Measurements from ENCODE around the gene SEMA7A. TPM values are rescaled to one million over a fixed set of nuclear protein-coding genes. Genes with fewer than 3 reads are reported as not detected.

SEMA7A gene
- total and polyA plus RNA-seq, 2 of the 4 experiments (the other 2 are of a cell fraction) = 30.5 to 87.3 TPM

DNA sequence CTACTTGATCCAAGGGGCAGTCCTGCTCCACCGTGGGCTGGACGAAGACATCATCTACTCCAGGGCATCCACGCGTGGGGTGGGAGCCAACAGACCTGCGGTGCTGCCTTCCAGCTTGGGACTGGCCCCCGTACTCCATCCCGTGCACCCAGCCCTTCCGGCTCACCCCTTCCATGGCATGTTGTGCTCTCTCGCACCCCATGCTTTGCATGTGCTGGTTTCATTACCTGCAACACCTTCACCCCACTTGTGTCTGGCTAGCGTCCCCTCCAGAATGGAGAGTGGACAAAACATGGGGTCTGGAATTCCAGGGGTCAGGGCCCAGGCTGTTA is 30.2 kb downstream of the SEMA7A start:
- 89% methylated on average over 5 of the region's 10 CpGs; no CpG with 5 or more reads in 1 of the 2 experiments for WGBS, 2 experiments (ENCODE audit: extremely low coverage in 2 of 2, insufficient read length in 1 of 2)
- no peaks in the 10 kb centered on the region for H3K36me3 ChIP-seq (ENCODE audit: control insufficient read depth, insufficient read depth, low read length)
- H3K9ac ChIP-seq (ENCODE audit: low read depth, low read length) = no peak overlapping the region
- CTCF ChIA-PET = no interaction called here
- no peak overlapping the region for H3K4me3 ChIP-seq (ENCODE audit: insufficient read depth, low read depth, low read length)
- H2BK120ac ChIP-seq (ENCODE audit: low read depth, low read length) = peak overlapping the region; percentile 31
- peak overlapping the region; percentile 11; the same call in 1 of the 2 replicates for H3K4ac ChIP-seq (ENCODE audit: low read depth, low read length)
- dilution Hi-C loops (cut with HindIII; ENCODE audit: low sequenced_read_pairs, unreplicated experiment) (no loop called here), in situ Hi-C loops (cut with MboI; ENCODE audit: low sequenced_read_pairs) (no loop called here), intact Hi-C loops (cut with micrococcal nuclease) (no loop called here)
- DNase-seq = no peak
- peak overlapping the region; percentile 11; the same call in 1 of the 2 replicates for H3K23ac ChIP-seq (ENCODE audit: low read depth, low read length)
- H2AFZ ChIP-seq (replicated peaks; ENCODE audit: low read length, poor library complexity) = peak overlapping the region; percentile 82
- H2BK5ac ChIP-seq (ENCODE audit: low read depth, low read length, poor library complexity, severe bottlenecking) = peak overlapping the region; percentile 10
- H3K27me3 ChIP-seq (ENCODE audit: control insufficient read depth, insufficient read depth, low read length) = no peaks in the 10 kb centered on the region
- peak overlapping the region; percentile 56 for H2AK5ac ChIP-seq (ENCODE audit: low read depth, low read length)
- peaks cover 36% of the 10 kb centered on the region for H3K4me1 ChIP-seq (ENCODE audit: control insufficient read depth, insufficient read depth, low read length)
- POLR2A ChIA-PET (ENCODE audit: unreplicated experiment) = no interaction called here
- H4K5ac ChIP-seq (ENCODE audit: low read depth, low read length) = peak overlapping the region; percentile 5; the same call in 1 of the 2 replicates
- 0 out of 2 replicates have a peak overlapping the region, but pooled peaks have one; percentile 37 for H2BK20ac ChIP-seq (ENCODE audit: low read depth, low read length)
- H4K91ac ChIP-seq (ENCODE audit: insufficient read depth, low read depth, low read length) = peak overlapping the region; percentile 58; the same call in 1 of the 2 replicates
- no peak overlapping the region for H3K56ac ChIP-seq (ENCODE audit: extremely low read depth, insufficient read depth, low read length)
- no TSS peak for BruUV-seq (replicated peaks)
- peak overlapping the region in 1 of 2 experiments; percentile 41; a peak in 2 of 4 replicates for H4K8ac ChIP-seq (ENCODE audit: low read depth in 2 of 2, low read length in 2 of 2)
- H3K9me3 ChIP-seq (ENCODE audit: control insufficient read depth, insufficient read depth, low read length) = no peaks in the 10 kb centered on the region
- H3K14ac ChIP-seq (replicated peaks; ENCODE audit: low read depth, low read length) = peak overlapping the region; percentile 20; the same call in 1 of the 2 replicates
- no peaks in the 10 kb centered on the region for H4K20me1 ChIP-seq (ENCODE audit: insufficient read depth, low read length)
- peaks cover 48% of the 10 kb centered on the region for H3K9me1 ChIP-seq (ENCODE audit: insufficient read depth, low read length)
- peaks cover 0 to 34% of the 10 kb centered on the region in 2 experiments; a peak in 2 of 4 replicates for H3K79me1 ChIP-seq (ENCODE audit: low read depth in 1 of 2, low read length in 2 of 2)
- ATAC-seq (ENCODE audit: low read depth) = no peak
- TF ChIP-seq POLR2A (IDR thresholded peaks at IDR 0.05; ENCODE audit: low read depth, low read length) = no peak
- TF ChIP-seq CEBPB (IDR thresholded peaks at IDR 0.05; ENCODE audit: low read depth, low read length) = no peak
- no peak for TF ChIP-seq MAZ (IDR thresholded peaks at IDR 0.05; ENCODE audit: borderline replicate concordance, low read depth, low read length)
- no peak for TF ChIP-seq MXI1 (IDR thresholded peaks at IDR 0.05; ENCODE audit: borderline replicate concordance, low read depth, low read length)
- no peak overlapping the region; the same call in 1 of the 2 replicates for H3K18ac ChIP-seq (ENCODE audit: low read depth, low read length)
- H3K4me2 ChIP-seq (ENCODE audit: low read depth, low read length) = no peak overlapping the region
- no peak overlapping the region for H3K27ac ChIP-seq (ENCODE audit: insufficient read depth, low read length)
- 0 out of 3 replicates have a peak overlapping the region, but pooled peaks have one; percentile 23 for H2BK15ac ChIP-seq (ENCODE audit: low read depth, low read length)
- H2AK9ac ChIP-seq (replicated peaks; ENCODE audit: low read depth, low read length, poor library complexity) = peak overlapping the region; percentile 79
